HFF-Myc (cell line): Measurements from ENCODE around the gene MAPK12.

Experiments used
- DNase-seq: peaks from one replicate; pipeline ENCODE4 v3.0.0-alpha.2; 2011; ENCODE audit warnings: low read depth; ENCODE audit errors: extremely low read depth
- H3K4me3 ChIP-seq: replicated peaks from 2 replicates; pipeline ENCODE4 v1.5.1; 2011; ENCODE audit warnings: low read depth, mild to moderate bottlenecking, control low read depth, low read length
- TF ChIP-seq, protein P1 (sequence below): IDR thresholded peaks from 2 replicates; pipeline ENCODE4 v1.5.1; 2012; ENCODE audit warnings: mild to moderate bottlenecking, low read depth, low read length, control low read depth; ENCODE audit errors: missing control alignments

The MAPK12 gene

GRCh38 chr22:50264946-50265669 is 3.6 kb upstream of the MAPK12 start:
- TF ChIP-seq, protein P1, sequence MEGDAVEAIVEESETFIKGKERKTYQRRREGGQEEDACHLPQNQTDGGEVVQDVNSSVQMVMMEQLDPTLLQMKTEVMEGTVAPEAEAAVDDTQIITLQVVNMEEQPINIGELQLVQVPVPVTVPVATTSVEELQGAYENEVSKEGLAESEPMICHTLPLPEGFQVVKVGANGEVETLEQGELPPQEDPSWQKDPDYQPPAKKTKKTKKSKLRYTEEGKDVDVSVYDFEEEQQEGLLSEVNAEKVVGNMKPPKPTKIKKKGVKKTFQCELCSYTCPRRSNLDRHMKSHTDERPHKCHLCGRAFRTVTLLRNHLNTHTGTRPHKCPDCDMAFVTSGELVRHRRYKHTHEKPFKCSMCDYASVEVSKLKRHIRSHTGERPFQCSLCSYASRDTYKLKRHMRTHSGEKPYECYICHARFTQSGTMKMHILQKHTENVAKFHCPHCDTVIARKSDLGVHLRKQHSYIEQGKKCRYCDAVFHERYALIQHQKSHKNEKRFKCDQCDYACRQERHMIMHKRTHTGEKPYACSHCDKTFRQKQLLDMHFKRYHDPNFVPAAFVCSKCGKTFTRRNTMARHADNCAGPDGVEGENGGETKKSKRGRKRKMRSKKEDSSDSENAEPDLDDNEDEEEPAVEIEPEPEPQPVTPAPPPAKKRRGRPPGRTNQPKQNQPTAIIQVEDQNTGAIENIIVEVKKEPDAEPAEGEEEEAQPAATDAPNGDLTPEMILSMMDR: no peak
- H3K4me3 ChIP-seq: no peak overlapping the region
- no peak for DNase-seq

GRCh38 chr22:50264104-50264745 is 2.7 kb upstream of the MAPK12 start:
- DNase-seq: no peak
- H3K4me3 ChIP-seq: no peak overlapping the region
- TF ChIP-seq, protein P1: no peak

- TF ChIP-seq, protein P1: no peak
- H3K4me3 ChIP-seq: no peak overlapping the region
- no peak for DNase-seq
Observed at GRCh38 chr22:50262973-50263617, 1.6 kb upstream of the MAPK12 start.

DNA sequence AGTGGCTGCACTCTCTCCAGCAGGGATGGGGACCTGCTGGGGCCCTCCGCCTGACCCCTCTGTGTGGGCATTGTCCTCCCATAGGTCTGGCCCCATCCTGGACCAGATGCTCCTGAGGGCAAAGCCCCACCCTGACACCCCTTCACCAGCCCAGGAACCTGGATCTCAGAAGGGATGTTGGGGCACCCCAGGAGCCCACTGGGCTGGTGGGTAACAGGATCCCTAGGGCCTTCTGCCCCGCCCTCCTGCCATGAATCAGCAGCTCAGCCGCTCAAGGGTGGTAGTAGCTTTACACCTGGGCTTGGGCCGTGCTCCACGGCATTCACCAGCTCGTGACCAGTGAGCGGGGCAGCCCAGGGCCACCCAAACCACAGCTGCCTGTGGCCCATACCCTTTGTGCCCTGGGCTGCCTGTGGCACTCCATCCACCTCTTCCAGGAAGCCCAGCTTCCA is 1.0 kb upstream of the MAPK12 start:
- TF ChIP-seq, protein P1: no peak
- DNase-seq: no peak
- H3K4me3 ChIP-seq: no peak overlapping the region

- DNase-seq: no peak
- peak overlapping the region; percentile 62 for H3K4me3 ChIP-seq
- TF ChIP-seq, protein P1: no peak
Observed at GRCh38 chr22:50260801-50261614, 475 bp downstream of the MAPK12 start.

- no peak for DNase-seq
- H3K4me3 ChIP-seq: peak overlapping the region; percentile 62
- TF ChIP-seq, protein P1: no peak
Observed at GRCh38 chr22:50260434-50260800, 1.1 kb downstream of the MAPK12 start.
